ENCODE data around the gene ERCC3. TPM values are rescaled to one million over a fixed set of nuclear protein-coding genes. Genes with fewer than 3 reads are reported as not detected.

The ERCC3 gene
- 46.0 and 48.5 TPM in 2 replicates for polyA plus RNA-seq (2011; rRNA removed)
- 28.5 and 34.7 TPM in 2 replicates for polyA minus RNA-seq (2011; rRNA and poly(A)+ RNA removed)

GRCh38 chr2:127293748-127294562 lies at the start of gene ERCC3:
Gene ERCC3 (minus strand): TSS chr2:127294144. CDS start chr2:127294081, 63 bp downstream.
- H3K4me3 ChIP-seq (ENCODE audit: low read depth, low read length), result peak within 1 kb of the TSS; percentile 72
- TF ChIP-seq CTCF (IDR thresholded peaks at IDR 0.05; ENCODE audit: insufficient read depth, low read depth, low read length), result no peak
- H3K27me3 ChIP-seq (ENCODE audit: control insufficient read depth, insufficient read depth, low read length), result no peaks in the 10 kb centered on the region
- DNase-seq (ENCODE audit: low read depth), result peak; percentile 11
- CTCF ChIA-PET, result interaction anchor here (0.8 to 1.6 kb wide), 3 partner anchors 10 to 185 kb away, joined by 3 read pairs; no protein-coding TSS in a partner anchor
- peaks cover 17% of the 10 kb centered on the region for H3K36me3 ChIP-seq (ENCODE audit: control insufficient read depth, insufficient read depth, low read length)
- POLR2A ChIA-PET, result interaction anchor here (0.6 kb wide), 1 partner anchor 216 kb away, joined by 14 read pairs; no protein-coding TSS in a partner anchor

GRCh38 chr2:127343277-127343676 lies 49.3 kb upstream of the ERCC3 start:
- no peak for TF ChIP-seq CTCF (IDR thresholded peaks at IDR 0.05; ENCODE audit: insufficient read depth, low read depth, low read length)
- Histone ChIP-seq H3K36me3 (ENCODE audit: control insufficient read depth, insufficient read depth, low read length) (peaks cover 1% of the 10 kb centered on the region; the same call in 1 of the 2 replicates), H3K27me3 (ENCODE audit: control insufficient read depth, insufficient read depth, low read length) (no peaks in the 10 kb centered on the region), H3K4me3 (ENCODE audit: low read depth, low read length) (no peak overlapping the region)
- CTCF ChIA-PET, result no interaction called here
- no peak for DNase-seq (ENCODE audit: low read depth)
- POLR2A ChIA-PET, result interaction anchor here (0.6 kb wide), 1 partner anchor 15 kb away, joined by 7 read pairs; no protein-coding TSS in a partner anchor

GRCh38 chr2:127342101-127342500 lies 48.2 kb upstream of the ERCC3 start:
- Histone ChIP-seq H3K27me3 (ENCODE audit: control insufficient read depth, insufficient read depth, low read length) (no peaks in the 10 kb centered on the region), H3K4me3 (ENCODE audit: low read depth, low read length) (no peak overlapping the region), H3K36me3 (ENCODE audit: control insufficient read depth, insufficient read depth, low read length) (peaks cover 1% of the 10 kb centered on the region; the same call in 1 of the 2 replicates)
- POLR2A ChIA-PET, result no interaction called here
- TF ChIP-seq CTCF (IDR thresholded peaks at IDR 0.05; ENCODE audit: insufficient read depth, low read depth, low read length), result no peak
- CTCF ChIA-PET, result no interaction called here
- no peak for DNase-seq (ENCODE audit: low read depth)

GRCh38 chr2:127332335-127332734 lies 38.4 kb upstream of the ERCC3 start:
- DNase-seq (ENCODE audit: low read depth), result no peak
- ChIA-PET POLR2A (no interaction called here), CTCF (interaction anchor here (1.3 to 3.0 kb wide), 3 partner anchors 121 to 155 kb away, joined by 3 to 12 read pairs (median 3); no protein-coding TSS in a partner anchor)
- Histone ChIP-seq H3K4me3 (ENCODE audit: low read depth, low read length) (no peak overlapping the region), H3K27me3 (ENCODE audit: control insufficient read depth, insufficient read depth, low read length) (no peaks in the 10 kb centered on the region), H3K36me3 (ENCODE audit: control insufficient read depth, insufficient read depth, low read length) (peaks cover 1% of the 10 kb centered on the region; the same call in 1 of the 2 replicates)
- TF ChIP-seq CTCF (IDR thresholded peaks at IDR 0.05; ENCODE audit: insufficient read depth, low read depth, low read length), result no peak

GRCh38 chr2:127330753-127331152 lies 36.8 kb upstream of the ERCC3 start:
- POLR2A ChIA-PET, result no interaction called here
- Histone ChIP-seq H3K36me3 (ENCODE audit: control insufficient read depth, insufficient read depth, low read length) (0 out of 2 replicates have a peak, but pooled peaks cover 1% of the 10 kb centered on the region), H3K27me3 (ENCODE audit: control insufficient read depth, insufficient read depth, low read length) (no peaks in the 10 kb centered on the region), H3K4me3 (ENCODE audit: low read depth, low read length) (no peak overlapping the region)
- DNase-seq (ENCODE audit: low read depth), result no peak
- CTCF ChIA-PET, result interaction anchor here (1.5 to 3.0 kb wide), 2 partner anchors 149 to 157 kb away, joined by 3 to 12 read pairs; no protein-coding TSS in a partner anchor
- no peak for TF ChIP-seq CTCF (IDR thresholded peaks at IDR 0.05; ENCODE audit: insufficient read depth, low read depth, low read length)
